Psoas muscle (tissue), 8 donors: ENCODE results near the gene NPEPL1. TPM values are rescaled to one million over a fixed set of nuclear protein-coding genes. Genes with fewer than 3 reads are reported as not detected.

ENCODE experiments used
- ATAC-seq, 4 donors: fragments of 200-7000 bp; cut with Tn5 transposase; one replicate each; pipeline ENCODE4 v1.9.1; 2020; ENCODE audit warnings: moderate library complexity in 3 of 4, mild to moderate bottlenecking in 2 of 4
- DNase-seq, 2 donors: peaks; one replicate each; pipeline ENCODE4 v3.0.0-alpha.2; 2020
- H3K27ac ChIP-seq: fragments of 200-600 bp; one replicate; pipeline ENCODE4 v1.8.0; 2022
- H3K27me3 ChIP-seq, 3 donors: fragments of 200-600 bp in 1 of 3; one replicate each; pipeline versions ENCODE4 v1.6.1 to v1.8.0; 2013 to 2022; ENCODE audit warnings: low read length in 2 of 3, mild to moderate bottlenecking in 2 of 3, moderate library complexity in 1 of 3; ENCODE audit not compliant: insufficient read depth in 3 of 3
- H3K36me3 ChIP-seq, 2 donors: fragments of 200-600 bp in 1 of 2; one replicate each; pipeline versions ENCODE4 v1.6.1 to v1.8.0; 2013 to 2022; ENCODE audit warnings: low read depth in 1 of 2, mild to moderate bottlenecking in 1 of 2, moderate library complexity in 1 of 2; ENCODE audit not compliant: insufficient read depth in 1 of 2
- H3K4me1 ChIP-seq: fragments of 200-600 bp; one replicate; pipeline ENCODE4 v1.8.0; 2022
- H3K4me3 ChIP-seq: fragments of 200-600 bp; one replicate; pipeline ENCODE4 v1.8.0; 2022; ENCODE audit warnings: mild to moderate bottlenecking
- H3K9me3 ChIP-seq: fragments of 200-600 bp; one replicate; pipeline ENCODE4 v1.8.0; 2022
- CTCF ChIP-seq: fragments of 200-600 bp; IDR thresholded peaks from one replicate; pipeline ENCODE4 v1.8.0; 2022; ENCODE audit warnings: antibody characterized with exemption
- WGBS, 3 donors: extraction: QIAGEN DNeasy Blood & Tissue Kit; methylation state at CpG; one replicate each; pipeline versions ENCODE4 v1.1.6 to v1.1.7; 2013; 5-methylcytosine and 5-hydroxymethylcytosine counted together
- intact Hi-C, 2 donors: fragments of 100-400 bp; cut with DNase I; formaldehyde crosslinking; loops; one replicate each; pipeline versions ENCODE4 v1.11.0 to v1.14.2; 2022
- polyA plus RNA-seq, 3 donors: library from polyadenylated mRNA; stranded (reverse); fragments of 200-250 nt; gene quantifications; one replicate each; pipeline ENCODE4 v1.2.3, GENCODE V29; 2013
- total RNA-seq, 4 donors: library from RNA; stranded (reverse); fragmentation: NEBNext Ultra II Directional in 2 of 4; extraction: Animal tissue kit (Norgen Biotek cat#: 25700) in 2 of 4; gene quantifications; one replicate each; pipeline versions ENCODE4 v1.2.1 to v1.2.4, GENCODE V29; 2021 to 2023
- donor health status: healthy with polysubstance abuse.
- donor health status: DM: no; HTN: no; CAD: no; lungs with moderate emphysema.
- donor health status: Bipolar disorder and iron deficiency.
- donor health status: healthy.
- donor health status: DM: yes; HTN: yes; CAD: no.
- donor health status: DM: no; HTN: no; CAD: no.
- donor health status: DM: no; HTN: no; CAD: no.
- donor health status: DM: yes; HTN: yes; CAD: no.

The NPEPL1 gene
- total and polyA plus RNA-seq, 7 donors, result 18.4 to 52.3 (median 36.0) TPM

DNA sequence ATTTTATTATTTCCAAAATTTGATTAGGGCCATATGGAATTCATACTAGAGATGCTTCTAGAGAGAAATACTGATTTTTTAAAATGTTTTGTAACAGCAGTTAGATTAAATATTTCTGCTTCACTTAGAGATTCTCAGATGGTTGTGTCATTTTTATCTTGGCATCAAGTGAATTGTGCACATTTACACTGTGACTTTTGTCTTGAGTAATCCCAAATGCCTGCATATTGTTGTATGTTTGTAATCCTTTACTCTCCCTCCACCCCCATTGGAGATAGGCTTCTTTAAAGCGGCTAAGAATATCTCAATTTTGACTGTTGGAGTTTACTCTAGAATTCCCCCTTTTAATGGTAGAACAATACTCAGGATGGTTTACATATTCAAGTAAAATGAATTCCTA, 22.5 kb upstream of the NPEPL1 start:
- no peak for TF ChIP-seq CTCF
- WGBS, 3 donors, result 90 to 96% (median 95%) methylated on average over 1 of the region's 1 CpG
- Histone ChIP-seq H3K27me3 (no peaks in the 10 kb centered on the region), H3K4me1 (peaks cover 14% of the 10 kb centered on the region), H3K9me3 (no peaks in the 10 kb centered on the region), H3K36me3 (peaks cover 24 to 74% of the 10 kb centered on the region in 2 donors), H3K4me3 (no peak overlapping the region), H3K27ac (no peak overlapping the region)
- intact Hi-C loops, result no loop called here
- ATAC-seq, result no peak
- DNase-seq, result no peak

GRCh38 chr20:58670659-58671058, 21.9 kb upstream of the NPEPL1 start:
- WGBS, 3 donors, result 59 to 70% (median 60%) methylated on average over 4 of the region's 4 CpGs
- intact Hi-C loops, result no loop called here
- H3K9me3 ChIP-seq, result no peaks in the 10 kb centered on the region
- no peak for ATAC-seq
- H3K4me1 ChIP-seq, result peaks cover 9% of the 10 kb centered on the region
- no peak overlapping the region for H3K27ac ChIP-seq
- TF ChIP-seq CTCF, result no peak
- no peak for DNase-seq
- no peak overlapping the region for H3K4me3 ChIP-seq
- H3K27me3 ChIP-seq, result no peaks in the 10 kb centered on the region
- H3K36me3 ChIP-seq, result peaks cover 24 to 80% of the 10 kb centered on the region in 2 donors

- no peak for ATAC-seq
- no peaks in the 10 kb centered on the region for H3K4me1 ChIP-seq
- H3K27ac ChIP-seq, result no peak overlapping the region
- no peak overlapping the region for H3K4me3 ChIP-seq
- no peaks in the 10 kb centered on the region for H3K27me3 ChIP-seq
- WGBS, 3 donors, result 92 to 96% (median 92%) methylated on average over 9 of the region's 9 CpGs
- no peaks in the 10 kb centered on the region for H3K9me3 ChIP-seq
- H3K36me3 ChIP-seq, result peaks cover 21 to 92% of the 10 kb centered on the region in 2 donors
- intact Hi-C loops, result no loop called here
- DNase-seq, result no peak
- TF ChIP-seq CTCF, result no peak
Observed at GRCh38 chr20:58673119-58673518, 19.5 kb upstream of the NPEPL1 start.

DNA sequence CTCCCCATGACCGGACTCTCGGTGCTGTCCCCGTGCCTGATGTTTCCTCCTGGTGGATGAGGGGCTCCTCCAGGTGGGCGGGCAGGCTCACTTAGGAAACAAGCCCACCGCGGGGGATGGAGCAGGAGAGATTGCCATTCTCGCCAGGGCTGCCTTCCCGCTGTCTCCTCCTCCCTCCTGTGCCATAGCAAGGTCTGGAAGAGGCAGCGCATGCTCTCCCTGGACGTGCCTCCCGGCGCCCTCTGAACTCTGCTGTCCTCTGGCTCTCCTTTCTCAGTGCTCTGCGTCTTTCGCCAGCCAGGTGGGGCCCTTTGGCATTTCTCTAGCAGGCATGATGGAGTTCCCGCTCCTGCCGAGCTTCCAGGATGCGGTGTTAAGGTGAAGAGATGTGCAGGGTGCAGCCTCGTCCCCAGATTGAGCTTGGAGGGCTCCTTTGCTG, 17.4 kb upstream of the NPEPL1 start:
- H3K36me3 ChIP-seq, result peaks cover 12 to 89% of the 10 kb centered on the region in 2 donors
- 87 to 92% (median 90%) methylated on average over 17 to 18 of the region's 18 CpGs for WGBS, 3 donors

More for the DNA sequence above, 17.4 kb upstream of the NPEPL1 start:
- intact Hi-C loops, result no loop called here
- Histone ChIP-seq H3K4me1 (no peaks in the 10 kb centered on the region), H3K27me3 (no peaks in the 10 kb centered on the region), H3K9me3 (no peaks in the 10 kb centered on the region), H3K27ac (no peak overlapping the region), H3K4me3 (no peak overlapping the region)
- ATAC-seq, result no peak
- TF ChIP-seq CTCF, result no peak
- DNase-seq, result no peak
